Measurements from ENCODE around the gene RB1.
"Not testable (repeated sequence)": the region's sequence is repeated elsewhere in the genome, so short reads cannot be mapped to it uniquely, and the experiment has no call there.

RB1 gene

DNA sequence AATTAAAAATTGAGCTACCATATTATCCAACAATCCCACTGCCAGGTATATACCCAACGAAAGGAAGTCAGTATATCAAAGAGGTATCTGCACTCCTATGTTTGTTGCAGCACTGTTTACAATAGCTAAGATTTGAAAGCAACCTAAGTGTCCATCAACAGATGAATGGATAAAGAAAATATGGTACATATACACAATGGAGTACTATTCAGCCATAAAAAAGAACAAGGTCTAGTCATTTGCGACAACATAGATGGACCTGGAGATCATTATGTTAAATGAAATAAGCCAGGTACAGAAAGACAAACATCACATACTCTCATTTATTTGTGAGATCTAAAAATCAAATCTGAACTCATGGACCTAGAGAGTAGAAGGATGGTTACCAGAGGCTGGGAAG lies 52.0 kb downstream of the RB1 start:
- DNase-seq = not testable (repeated sequence)

DNA sequence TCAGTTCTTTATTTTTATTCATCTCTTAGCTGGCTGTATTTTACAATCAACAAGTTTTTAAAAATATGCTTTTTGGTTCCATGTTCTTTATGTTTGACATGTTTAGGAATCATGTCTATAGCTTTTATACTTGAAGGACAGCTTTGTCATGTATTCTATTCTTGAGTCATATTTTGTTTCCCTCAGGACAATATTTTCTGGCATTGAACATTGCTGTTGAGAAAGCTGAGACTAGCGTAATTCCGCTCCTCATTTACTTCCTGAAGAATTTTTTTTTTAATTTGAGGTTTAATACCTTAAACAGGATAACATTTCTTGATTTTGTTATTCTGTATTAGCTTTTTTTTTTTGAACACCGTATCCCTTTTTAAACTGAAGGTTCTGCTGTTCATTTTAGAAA lies 53.2 kb downstream of the RB1 start:
- DNase-seq = no peak

DNA sequence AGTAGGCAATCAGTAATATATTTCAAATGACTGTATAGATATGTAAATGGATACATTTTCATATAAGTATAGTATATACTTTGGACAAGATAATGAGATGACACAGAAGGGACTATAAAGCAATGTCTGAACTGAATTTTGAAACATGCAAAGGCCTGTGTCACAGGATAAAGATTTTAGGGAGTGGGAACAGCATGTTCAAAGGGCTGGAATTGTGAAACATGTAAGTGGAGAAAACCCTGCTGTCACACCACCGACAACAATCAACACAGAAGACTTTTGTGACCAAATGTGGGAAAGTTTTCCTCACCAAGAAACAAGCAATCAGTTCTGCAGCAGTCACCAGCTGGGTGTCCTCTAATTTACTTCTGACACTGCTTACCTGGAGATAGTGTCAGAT lies 66.4 kb downstream of the RB1 start:
- DNase-seq = no peak

DNA sequence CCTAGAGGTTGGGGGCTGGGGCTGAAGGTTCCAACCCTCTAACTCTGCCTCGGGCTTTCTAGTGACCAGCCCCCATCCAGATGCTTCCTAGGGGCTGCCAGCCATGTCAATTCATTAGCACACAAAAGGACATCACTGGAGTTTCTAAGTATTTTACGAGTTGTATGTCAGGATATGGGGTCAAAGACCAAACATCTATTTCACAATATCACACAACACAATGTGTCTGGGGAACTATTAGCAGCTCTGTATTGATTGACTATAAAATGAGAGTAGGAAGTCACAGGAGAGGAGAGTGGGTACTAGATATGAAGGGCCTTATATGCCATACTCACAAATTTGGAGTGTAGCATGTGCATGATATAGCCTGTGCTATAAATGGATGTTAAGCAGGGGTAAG lies 67.3 kb downstream of the RB1 start:
- DNase-seq = no peak

GRCh38 chr13:48377857-48378256 lies 74.3 kb downstream of the RB1 start:
- DNase-seq = no peak

DNA sequence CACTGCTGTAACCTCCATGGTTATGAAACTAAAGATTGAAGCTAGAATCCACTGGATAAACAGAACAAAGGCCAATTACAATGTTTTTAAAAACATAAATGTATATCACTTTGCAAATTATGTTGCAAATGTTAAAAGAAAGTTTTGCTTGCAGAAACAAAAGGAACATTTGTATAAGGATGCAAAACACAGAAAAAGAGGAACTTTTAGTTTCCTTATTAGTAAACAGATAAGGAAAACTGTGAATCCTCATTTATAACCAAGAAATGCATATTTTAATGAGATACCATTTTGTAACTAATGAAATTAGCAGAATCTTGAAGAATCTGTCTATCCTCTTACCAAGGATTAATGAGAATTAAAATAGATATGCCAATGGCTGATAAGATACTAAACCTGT lies 77.0 kb downstream of the RB1 start:
- no peak for DNase-seq

GRCh38 chr13:48383384-48383783 lies 79.8 kb downstream of the RB1 start:
- DNase-seq = no peak

- DNase-seq = no peak
Measured at GRCh38 chr13:48386816-48387215, 83.3 kb downstream of the RB1 start.

- DNase-seq = no peak
Measured at GRCh38 chr13:48391257-48391656, 87.7 kb downstream of the RB1 start.

DNA sequence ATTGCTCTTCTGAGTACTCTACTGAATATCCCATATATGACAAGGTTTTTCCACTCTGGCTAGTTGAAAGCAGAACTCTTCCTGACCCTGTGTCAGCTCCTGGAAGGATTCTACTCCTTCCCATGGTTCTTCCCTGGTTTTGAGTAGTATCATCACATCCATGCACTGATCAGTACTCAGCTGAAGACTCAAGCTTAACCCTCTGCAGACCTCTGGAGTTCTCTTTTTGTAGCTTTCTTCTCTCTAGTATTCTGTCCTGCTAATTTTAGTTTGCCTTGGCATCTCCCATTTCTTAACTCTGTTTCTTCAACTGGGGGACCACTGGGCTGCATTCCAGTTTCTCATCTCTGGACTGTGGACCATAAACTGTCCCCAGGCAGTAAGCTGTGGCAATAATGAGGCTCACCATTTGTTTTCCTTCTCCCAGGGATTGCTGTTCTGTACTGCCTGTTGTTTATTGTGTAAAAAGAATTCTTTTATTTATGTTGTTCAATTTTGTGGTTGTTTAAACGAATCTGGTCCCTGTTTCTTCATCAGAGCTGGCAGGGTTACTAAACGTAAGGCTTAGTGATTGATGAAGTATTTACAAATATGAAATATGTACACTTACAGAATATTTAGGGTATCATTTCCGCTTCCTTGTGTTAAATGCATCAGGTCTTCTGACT lies 89.6 kb downstream of the RB1 start:
- no peak for DNase-seq

GRCh38 chr13:48393698-48394085 lies 90.1 kb downstream of the RB1 start:
- no peak for DNase-seq

DNA sequence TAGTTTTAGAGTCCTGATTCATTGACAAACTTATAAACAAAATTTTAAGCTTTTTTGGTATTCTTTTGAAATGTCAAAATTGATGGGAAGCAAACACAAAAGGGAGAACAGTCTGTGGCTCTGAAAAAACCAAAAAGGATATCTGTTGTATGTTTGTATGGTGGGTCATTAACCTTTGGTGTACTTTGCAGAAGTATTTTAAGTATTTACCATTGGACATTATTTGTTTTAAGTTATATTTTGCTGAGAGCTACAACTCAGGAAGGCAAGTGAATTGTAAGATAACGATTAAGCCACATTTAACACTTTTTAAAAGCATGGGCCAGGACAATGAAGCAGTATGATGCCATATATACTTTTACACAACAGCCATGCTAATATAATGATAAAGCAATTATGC lies 94.2 kb downstream of the RB1 start:
- DNase-seq = no peak

DNA sequence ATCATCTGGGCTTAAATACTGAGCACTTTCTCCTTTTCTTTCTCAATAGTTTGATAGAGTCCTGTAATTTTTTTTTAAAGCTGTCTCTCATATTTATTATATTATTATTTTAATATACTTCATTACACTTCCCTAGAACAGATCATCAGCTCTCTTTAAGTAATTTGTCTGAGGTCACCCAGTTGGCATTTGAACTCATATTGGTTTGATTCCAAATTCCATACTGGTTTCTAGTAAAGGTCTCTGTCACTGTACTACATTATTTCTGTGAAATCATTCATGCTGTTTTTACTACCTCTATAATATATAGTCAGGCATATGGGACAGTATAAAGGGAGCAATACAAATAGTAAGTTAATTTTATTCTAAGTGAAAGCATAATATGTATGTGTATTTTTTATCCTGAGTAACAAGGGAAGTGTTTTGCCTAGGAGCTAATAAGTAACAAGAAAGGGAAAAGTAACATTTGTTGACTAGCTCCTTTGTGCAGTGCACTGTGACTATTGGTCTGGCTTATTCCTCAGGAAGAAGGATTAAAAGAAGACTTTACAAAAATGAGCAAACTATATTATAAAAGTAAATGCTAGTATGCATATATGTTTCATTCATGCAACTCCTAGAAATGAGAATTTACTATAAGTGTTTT lies 95.0 kb downstream of the RB1 start:
- DNase-seq = no peak

DNA sequence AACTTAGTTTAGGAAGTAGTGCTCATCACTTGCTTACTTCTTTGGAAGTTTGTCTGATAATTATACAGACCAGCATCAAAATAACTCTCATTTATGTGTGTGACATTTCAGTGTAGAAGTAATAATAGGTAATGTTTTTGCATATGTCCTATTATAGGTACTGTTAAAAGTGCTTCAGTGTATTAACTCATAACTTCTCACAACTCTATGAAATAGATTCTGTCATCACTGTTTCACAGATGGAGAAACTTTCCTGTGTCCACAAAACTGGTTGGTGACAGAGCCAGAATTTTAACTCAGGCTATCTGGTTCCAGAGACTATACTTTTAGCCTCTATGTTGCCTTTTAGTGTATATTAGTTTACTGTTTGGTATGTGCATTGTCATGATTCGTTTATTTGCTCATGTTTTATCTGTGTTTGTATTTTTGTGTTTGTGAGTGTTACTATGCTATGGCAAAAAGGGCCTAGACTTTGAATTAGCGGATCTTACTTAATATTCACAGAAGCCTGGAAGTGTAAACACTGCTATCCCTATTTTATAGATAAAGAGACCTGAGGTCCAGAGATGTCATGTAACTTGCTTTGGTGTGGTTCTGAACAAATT lies 96.6 kb downstream of the RB1 start:
- no peak for DNase-seq

DNA sequence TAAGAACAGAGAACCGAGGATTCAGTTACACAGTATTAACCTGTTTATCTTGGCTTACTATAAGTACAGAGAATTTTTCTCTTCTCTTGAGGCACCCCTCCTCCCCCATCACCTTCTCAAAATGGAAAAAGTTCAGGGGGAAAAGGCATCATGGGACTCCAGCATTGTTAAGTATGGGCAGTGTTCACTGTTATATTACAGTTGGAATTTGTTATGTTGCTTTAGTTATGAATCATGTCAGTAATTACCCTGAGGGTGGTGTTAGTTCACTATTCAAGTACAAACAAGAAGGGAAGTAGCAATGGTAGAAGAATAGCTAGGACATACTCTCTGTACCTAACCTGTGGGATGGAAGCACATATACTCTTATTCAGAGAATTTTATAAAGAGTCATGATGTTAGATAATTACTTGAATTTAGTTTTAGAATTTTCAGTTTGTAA lies 97.3 kb downstream of the RB1 start:
- no peak for DNase-seq

DNA sequence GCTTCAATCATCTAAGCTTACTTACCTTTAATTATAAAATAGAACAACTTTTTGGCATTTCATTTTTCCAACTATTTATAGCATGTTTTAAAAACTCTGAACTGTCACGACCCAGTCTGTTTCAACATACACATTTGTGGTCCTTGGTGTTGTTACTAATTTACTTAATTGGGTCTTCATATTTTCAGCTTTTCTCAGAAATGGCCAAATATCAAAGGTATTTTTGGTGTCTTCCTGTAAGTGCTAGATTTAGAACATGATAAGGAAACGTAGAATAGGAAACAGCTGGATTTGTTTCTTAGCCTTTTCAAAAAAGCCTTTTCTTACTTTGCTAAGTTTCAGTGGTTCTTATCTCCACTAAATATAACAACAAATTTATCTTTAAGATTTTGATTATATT lies 97.9 kb downstream of the RB1 start:
- DNase-seq = no peak

GRCh38 chr13:48402325-48402932 lies 98.9 kb downstream of the RB1 start:
- no peak for DNase-seq

DNA sequence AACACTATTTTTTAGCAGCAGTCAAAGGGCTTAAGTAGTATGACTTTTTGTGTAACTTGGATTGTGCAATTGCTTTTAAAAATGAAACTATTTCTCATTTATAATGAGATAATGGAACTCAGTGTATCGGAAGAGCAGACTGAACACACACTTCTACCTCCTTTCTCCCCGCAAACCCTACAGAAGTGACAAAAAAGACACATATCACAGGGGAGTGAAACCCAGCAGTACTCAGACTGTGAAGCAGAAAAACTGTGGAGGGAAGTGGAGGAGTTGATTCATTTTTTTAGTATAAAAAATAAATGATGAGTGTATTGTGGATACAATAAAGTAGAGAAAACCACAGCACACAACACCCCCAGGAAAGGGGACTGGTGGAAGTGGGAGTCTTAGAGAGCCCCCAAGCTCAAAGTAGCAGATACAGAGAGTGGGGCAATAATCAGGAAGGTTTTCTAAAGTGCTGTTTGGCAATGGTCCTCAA lies 99.6 kb downstream of the RB1 start:
- no peak for DNase-seq

DNA sequence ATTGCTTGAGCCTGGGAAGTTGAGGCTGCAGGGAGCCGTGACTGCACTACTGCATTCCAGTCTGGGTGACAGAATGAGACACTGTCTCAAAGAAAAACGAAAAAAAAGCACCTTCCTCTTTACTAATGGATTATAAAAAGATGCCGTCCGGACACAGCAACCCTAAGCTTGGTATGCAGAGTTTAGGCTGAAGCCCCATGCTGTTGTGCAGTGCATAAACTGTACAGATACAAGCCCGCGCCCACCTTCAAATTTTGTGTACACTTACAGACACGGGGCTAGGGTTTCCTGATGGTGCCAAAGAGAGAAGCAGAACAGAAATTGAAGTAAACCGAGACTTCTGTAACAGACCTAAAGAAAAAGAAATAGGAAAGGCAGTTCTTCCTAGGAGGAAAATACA lies 100.4 kb downstream of the RB1 start:
- no peak for DNase-seq

DNA sequence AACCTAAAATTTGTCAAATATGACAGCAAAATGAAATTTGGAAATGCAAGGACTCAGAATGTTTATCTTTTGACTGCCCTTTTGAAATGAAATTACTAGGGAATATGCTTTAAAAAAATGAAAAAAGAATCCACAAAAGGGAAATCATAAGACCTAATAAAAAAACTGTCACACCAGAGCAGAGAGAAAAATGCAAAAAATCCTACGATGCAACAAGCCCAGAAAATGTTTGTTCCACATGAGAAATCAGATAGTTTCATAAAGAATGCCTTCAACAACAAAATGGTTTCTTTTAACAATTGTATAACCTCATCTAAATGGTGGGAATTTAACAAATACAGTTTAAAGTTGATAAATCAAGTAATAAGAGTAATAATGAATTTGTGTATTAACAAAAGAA lies 101.4 kb downstream of the RB1 start:
- DNase-seq = no peak

- no peak for DNase-seq
Measured at GRCh38 chr13:48405875-48406274, 102.3 kb downstream of the RB1 start.

GRCh38 chr13:48410199-48410598 lies 106.6 kb downstream of the RB1 start:
- DNase-seq = no peak

DNA sequence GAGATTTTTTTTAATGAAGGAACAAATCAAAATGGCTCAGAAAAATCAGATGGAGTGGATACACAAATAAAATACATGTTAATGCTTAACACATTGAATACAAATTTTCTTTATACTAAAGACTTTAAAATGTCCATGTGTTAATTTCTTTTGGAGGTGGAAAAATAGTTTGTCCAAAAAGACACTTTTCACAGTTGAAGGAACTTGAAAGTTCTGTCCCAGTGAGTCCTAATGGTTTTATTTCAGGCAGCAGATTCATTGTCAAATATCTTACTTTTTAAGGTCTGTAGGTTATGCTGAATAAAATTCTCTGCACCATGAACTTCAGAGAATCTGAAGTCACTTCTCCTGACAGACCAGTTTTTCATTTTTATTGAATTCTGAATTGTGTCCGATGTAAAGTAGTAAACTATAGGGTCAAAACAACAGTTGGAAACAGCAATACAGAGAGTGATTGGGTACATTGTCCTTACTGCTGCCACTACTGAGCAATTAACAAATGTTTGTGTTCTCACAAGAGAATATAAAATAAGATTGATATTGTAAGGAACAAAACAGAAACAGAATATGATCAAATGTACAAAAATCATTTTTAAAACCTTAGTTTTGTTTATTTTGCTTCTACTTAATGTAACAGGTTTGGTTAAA lies 107.7 kb downstream of the RB1 start:
- no peak for DNase-seq
